Endothelial cell of umbilical vein (primary cell): ENCODE data around the gene SRCIN1. TPM values are rescaled to one million over a fixed set of nuclear protein-coding genes. Genes with fewer than 3 reads are reported as not detected.
"Not testable (repeated sequence)": the region's sequence is repeated elsewhere in the genome, so short reads cannot be mapped to it uniquely, and the experiment has no call there.

Source experiments
- BruUV-seq: library from RNA; stranded (reverse); fragments of 400-500 nt; replicated peaks from 2 replicates; lab custom pipeline; 2021; lab: Mats Ljungman, UMichigan
- CTCF ChIA-PET: fragments of 300-600, 350-600 bp; sonication (Branson Sonifier 250); formaldehyde crosslinking; loops from one replicate; lab custom pipeline; 2021; ENCODE audit warnings: antibody characterized with exemption, inconsistent platforms; lab: Charles Lee
- POLR2A ChIA-PET: fragments of 300-600, 350-600 bp; sonication (Branson Sonifier 250); formaldehyde crosslinking; loops from one replicate; lab custom pipeline; 2021; ENCODE audit warnings: antibody characterized with exemption, inconsistent platforms; lab: Charles Lee
- DNase-seq: peaks from one replicate; pipeline ENCODE4 v3.0.0-alpha.2; 2011; ENCODE audit warnings: low read depth, low spot score
- FAIRE-seq: peaks from 2 replicates; lab custom pipeline; 2011; peaks lifted over from hg19 to GRCh38; lab: Jason Lieb, UNC
- H2AFZ ChIP-seq: 2 replicates; pipeline ENCODE4 v1.6.0; 2012; ENCODE audit warnings: low read depth, low read length, control low read depth, inconsistent platforms
- H3K27ac ChIP-seq: 2 replicates; pipeline ENCODE4 v1.5.1; 2011; ENCODE audit warnings: low read depth, mild to moderate bottlenecking, control low read depth, low read length, moderate library complexity; ENCODE audit not compliant: insufficient read depth
- H3K27me3 ChIP-seq, 2 experiments: 2 replicates each; pipeline versions ENCODE4 v1.6.0 to v1.6.1; 2011; ENCODE audit warnings: low read length in 2 of 2, mixed read lengths in 1 of 2; ENCODE audit not compliant: control insufficient read depth in 2 of 2, insufficient read depth in 2 of 2
- H3K36me3 ChIP-seq, 2 experiments: 2 replicates in 1 of 2; 3 replicates in 1 of 2; pipeline ENCODE4 v1.5.1; 2011; ENCODE audit warnings: low read length in 2 of 2, mild to moderate bottlenecking in 1 of 2, moderate library complexity in 1 of 2; ENCODE audit not compliant: control insufficient read depth in 2 of 2, insufficient read depth in 2 of 2; ENCODE audit errors: extremely low read depth in 1 of 2
- H3K4me1 ChIP-seq: 3 replicates; pipeline ENCODE4 v1.5.1; 2011; ENCODE audit warnings: mild to moderate bottlenecking, low read length; ENCODE audit not compliant: control insufficient read depth, insufficient read depth; ENCODE audit errors: extremely low read depth
- H3K4me2 ChIP-seq: 2 replicates; pipeline ENCODE4 v1.6.1; 2011; ENCODE audit warnings: low read length, control low read depth, mixed read lengths; ENCODE audit not compliant: insufficient read depth
- H3K4me3 ChIP-seq, 3 experiments: fragments of 200-600 bp in 1 of 3; sonication (generic), shearing (Covaris generic) in 1 of 3; replicated peaks in 1 of 3; 2 replicates each; pipeline ENCODE4 v1.5.1; 2011 to 2016; ENCODE audit warnings: control low read depth in 3 of 3, low read length in 3 of 3, mild to moderate bottlenecking in 2 of 3, inconsistent platforms in 1 of 3, low read depth in 1 of 3, moderate library complexity in 1 of 3; ENCODE audit not compliant: insufficient read depth in 1 of 3
- H3K79me2 ChIP-seq: 2 replicates; pipeline ENCODE4 v1.6.0; 2012; ENCODE audit warnings: low read length, inconsistent platforms; ENCODE audit not compliant: control insufficient read depth, insufficient read depth
- H3K9ac ChIP-seq: replicated peaks from 2 replicates; pipeline ENCODE3; 2011; ENCODE audit warnings: low read length, control low read depth; ENCODE audit not compliant: insufficient read depth; ENCODE audit errors: extremely low read depth
- H3K9me1 ChIP-seq: replicated peaks from 3 replicates; pipeline ENCODE4 v1.6.0; 2011; ENCODE audit warnings: mild to moderate bottlenecking, low read length; ENCODE audit not compliant: control insufficient read depth, insufficient read depth; ENCODE audit errors: extremely low read depth
- H3K9me3 ChIP-seq: replicated peaks from 2 replicates; pipeline ENCODE4 v1.5.1; 2012; ENCODE audit warnings: low read length, inconsistent platforms; ENCODE audit not compliant: control insufficient read depth, insufficient read depth
- H4K20me1 ChIP-seq: replicated peaks from 2 replicates; pipeline ENCODE3; 2011; ENCODE audit warnings: mild to moderate bottlenecking, low read length; ENCODE audit not compliant: control insufficient read depth, insufficient read depth; ENCODE audit errors: extremely low read depth
- EZH2 ChIP-seq: IDR thresholded peaks from 2 replicates; pipeline ENCODE4 v1.6.1; 2012; ENCODE audit warnings: borderline replicate concordance, low read depth, mild to moderate bottlenecking, moderate library complexity, low read length, inconsistent platforms; ENCODE audit not compliant: severe bottlenecking
- FOS ChIP-seq: IDR thresholded peaks from 2 replicates; pipeline ENCODE4 v1.6.1; 2011; ENCODE audit warnings: mild to moderate bottlenecking, low read length, moderate library complexity, borderline replicate concordance; ENCODE audit not compliant: insufficient read depth
- GATA2 ChIP-seq: IDR thresholded peaks from 2 replicates; pipeline ENCODE4 v1.7.0; 2011; ENCODE audit warnings: low read depth, mild to moderate bottlenecking, moderate library complexity, mixed read lengths, low read length; ENCODE audit not compliant: insufficient read length, insufficient read depth
- JUN ChIP-seq: IDR thresholded peaks from 2 replicates; pipeline ENCODE4 v1.6.1; 2011; ENCODE audit warnings: borderline replicate concordance, low read depth; ENCODE audit not compliant: insufficient read length, insufficient read depth
- POLR2A ChIP-seq: IDR thresholded peaks from 2 replicates; pipeline ENCODE4 v1.6.1; 2012; ENCODE audit warnings: low read depth, mild to moderate bottlenecking, control low read depth, low read length
- dilution Hi-C: fragments of 300-500 bp; cut with MboI; formaldehyde crosslinking; loops from one replicate; pipeline ENCODE4 v1.15.0; 2019; ENCODE audit warnings: low sequenced_read_pairs; ENCODE audit not compliant: extremely low pct_ligation_motif_present
- intact Hi-C: fragments of 100-400 bp; cut with micrococcal nuclease; formaldehyde crosslinking; loops from one replicate; pipeline ENCODE4 v1.10.0; 2022
- polyA plus RNA-seq, 4 experiments: library from polyadenylated mRNA; depleted of rRNA in 3 of 4; stranded (reverse) in 3 of 4; unstranded in 1 of 4; fragments of >200 nt; gene quantifications; 2 replicates each; pipeline versions ENCODE4 v1.2.1 to v1.2.3, GENCODE V29; 2011 to 2012; ENCODE audit warnings: missing spikeins in 1 of 4
- total RNA-seq: library from RNA; stranded (reverse); gene quantifications from 2 replicates; pipeline ENCODE4 v1.2.3, GENCODE V29; 2021
- TF ChIP-seq, protein P1 (sequence below), 2 donors: IDR thresholded peaks; 1 replicate in 1 of 2; 2 replicates in 1 of 2; pipeline ENCODE4 v1.5.1; 2011; ENCODE audit warnings: low read length in 2 of 2, mild to moderate bottlenecking in 2 of 2, moderate library complexity in 2 of 2, control low read depth in 1 of 2, inconsistent platforms in 1 of 2, low read depth in 1 of 2; ENCODE audit not compliant: insufficient read depth in 1 of 2; ENCODE audit errors: extremely low read depth in 1 of 2
- TF ChIP-seq, protein P2 (sequence below): IDR thresholded peaks from 2 replicates; pipeline ENCODE4 v1.6.1; 2011; ENCODE audit not compliant: insufficient read depth, insufficient read length

The SRCIN1 gene
- total and polyA plus RNA-seq, 2 donors (not counting 3 experiments of a cell fraction or from before 2014, with no cell fraction given), result 0.15 to 0.35 TPM

DNA sequence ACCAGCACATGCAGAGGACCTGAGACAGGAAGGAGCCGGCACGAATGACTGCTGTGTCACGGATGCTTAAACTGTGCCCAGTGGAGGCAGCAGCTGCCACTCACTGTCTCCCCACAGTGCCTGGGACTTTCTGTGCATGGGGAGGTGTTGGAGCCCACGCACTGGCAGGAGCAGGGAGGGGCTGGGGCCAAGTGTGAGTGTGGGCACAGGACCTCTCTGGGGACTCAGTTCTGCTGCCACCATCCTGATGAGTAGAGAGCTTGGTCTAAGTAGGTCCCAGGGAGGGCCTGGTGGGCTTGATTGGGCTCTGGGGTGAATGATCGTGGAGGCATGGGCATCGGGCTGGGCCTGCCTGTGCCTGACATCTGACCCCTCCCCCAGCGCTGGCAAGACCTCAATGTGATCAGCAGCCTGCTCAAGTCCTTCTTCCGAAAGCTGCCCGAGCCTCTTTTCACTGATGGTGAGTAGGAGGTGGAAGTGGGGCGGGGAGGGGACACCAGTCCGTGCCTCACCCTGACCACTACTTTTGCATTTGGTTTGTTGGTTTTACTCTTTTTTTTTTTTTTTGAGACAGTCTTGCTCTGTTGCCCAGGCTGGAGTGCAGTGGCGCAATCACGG is 120.0 kb downstream of the SRCIN1 start:
- CTCF ChIA-PET, result interaction anchor here (0.8 to 1.9 kb wide), 6 partner anchors 10 to 136 kb away, joined by 3 to 10 read pairs (median 3); no protein-coding TSS in a partner anchor
- dilution Hi-C loops, H3K27ac ChIP-seq, H2AFZ ChIP-seq, H4K20me1 ChIP-seq, H3K79me2 ChIP-seq, H3K9me3 ChIP-seq, H3K4me1 ChIP-seq, BruUV-seq, H3K27me3 ChIP-seq, DNase-seq, POLR2A ChIA-PET, H3K9me1 ChIP-seq, H3K4me2 ChIP-seq, FAIRE-seq, H3K4me3 ChIP-seq, H3K9ac ChIP-seq: not testable (repeated sequence)
- intact Hi-C loops, result loop anchor here (1.0 to 2.0 kb wide), 2 partner anchors 41 to 61 kb away; no protein-coding TSS in a partner anchor
- H3K36me3 ChIP-seq, result peaks cover 14 to 39% of the 10 kb centered on the region in 2 experiments

- no peak for FAIRE-seq
- dilution Hi-C loops, result no loop called here
- no peaks in the 10 kb centered on the region for H3K27me3 ChIP-seq
Measured at GRCh38 chr17:38485146-38485468, 120.6 kb downstream of the SRCIN1 start.

More at GRCh38 chr17:38485146-38485468, 120.6 kb downstream of the SRCIN1 start:
- ChIA-PET CTCF (interaction anchor here (0.8 to 1.9 kb wide), 6 partner anchors 10 to 136 kb away, joined by 3 to 10 read pairs (median 3); no protein-coding TSS in a partner anchor), POLR2A (no interaction called here)
- no TSS peak for BruUV-seq
- no peak for DNase-seq
- Histone ChIP-seq H3K4me3 (no peak overlapping the region), H3K4me1 (peaks cover 2% of the 10 kb centered on the region), H3K79me2 (peaks cover 8% of the 10 kb centered on the region), H3K27ac (no peak overlapping the region), H3K9me3 (no peaks in the 10 kb centered on the region), H4K20me1 (no peaks in the 10 kb centered on the region), H3K36me3 (peaks cover 13 to 35% of the 10 kb centered on the region in 2 experiments), H3K9ac (no peak overlapping the region), H3K9me1 (no peaks in the 10 kb centered on the region), H3K4me2 (no peak overlapping the region), H2AFZ (no peak overlapping the region)
- intact Hi-C loops, result loop anchor here (1.0 to 2.0 kb wide), 2 partner anchors 41 to 60 kb away; no protein-coding TSS in a partner anchor
- TF ChIP-seq, protein P1, sequence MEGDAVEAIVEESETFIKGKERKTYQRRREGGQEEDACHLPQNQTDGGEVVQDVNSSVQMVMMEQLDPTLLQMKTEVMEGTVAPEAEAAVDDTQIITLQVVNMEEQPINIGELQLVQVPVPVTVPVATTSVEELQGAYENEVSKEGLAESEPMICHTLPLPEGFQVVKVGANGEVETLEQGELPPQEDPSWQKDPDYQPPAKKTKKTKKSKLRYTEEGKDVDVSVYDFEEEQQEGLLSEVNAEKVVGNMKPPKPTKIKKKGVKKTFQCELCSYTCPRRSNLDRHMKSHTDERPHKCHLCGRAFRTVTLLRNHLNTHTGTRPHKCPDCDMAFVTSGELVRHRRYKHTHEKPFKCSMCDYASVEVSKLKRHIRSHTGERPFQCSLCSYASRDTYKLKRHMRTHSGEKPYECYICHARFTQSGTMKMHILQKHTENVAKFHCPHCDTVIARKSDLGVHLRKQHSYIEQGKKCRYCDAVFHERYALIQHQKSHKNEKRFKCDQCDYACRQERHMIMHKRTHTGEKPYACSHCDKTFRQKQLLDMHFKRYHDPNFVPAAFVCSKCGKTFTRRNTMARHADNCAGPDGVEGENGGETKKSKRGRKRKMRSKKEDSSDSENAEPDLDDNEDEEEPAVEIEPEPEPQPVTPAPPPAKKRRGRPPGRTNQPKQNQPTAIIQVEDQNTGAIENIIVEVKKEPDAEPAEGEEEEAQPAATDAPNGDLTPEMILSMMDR (IDR thresholded peaks at IDR 0.05; ENCODE audit: extremely low read depth in 1 of 2, insufficient read depth in 1 of 2, low read depth in 1 of 2, low read length in 2 of 2), result no peak
- TF ChIP-seq POLR2A (no peak), GATA2 (no peak), FOS (no peak), EZH2 (no peak), JUN (no peak)
- TF ChIP-seq, protein P2, sequence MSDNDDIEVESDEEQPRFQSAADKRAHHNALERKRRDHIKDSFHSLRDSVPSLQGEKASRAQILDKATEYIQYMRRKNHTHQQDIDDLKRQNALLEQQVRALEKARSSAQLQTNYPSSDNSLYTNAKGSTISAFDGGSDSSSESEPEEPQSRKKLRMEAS, result no peak
